Effector CD4-positive, alpha-beta T cell (primary cell): Measurements from ENCODE around the gene SLC7A6.
A peak's percentile ranks its signal among the peaks of the same experiment; 100 is the strongest.

Experiments used
- DNase-seq: peaks from one replicate; pipeline ENCODE4 v3.0.0-alpha.2; 2020

Gene SLC7A6

DNA sequence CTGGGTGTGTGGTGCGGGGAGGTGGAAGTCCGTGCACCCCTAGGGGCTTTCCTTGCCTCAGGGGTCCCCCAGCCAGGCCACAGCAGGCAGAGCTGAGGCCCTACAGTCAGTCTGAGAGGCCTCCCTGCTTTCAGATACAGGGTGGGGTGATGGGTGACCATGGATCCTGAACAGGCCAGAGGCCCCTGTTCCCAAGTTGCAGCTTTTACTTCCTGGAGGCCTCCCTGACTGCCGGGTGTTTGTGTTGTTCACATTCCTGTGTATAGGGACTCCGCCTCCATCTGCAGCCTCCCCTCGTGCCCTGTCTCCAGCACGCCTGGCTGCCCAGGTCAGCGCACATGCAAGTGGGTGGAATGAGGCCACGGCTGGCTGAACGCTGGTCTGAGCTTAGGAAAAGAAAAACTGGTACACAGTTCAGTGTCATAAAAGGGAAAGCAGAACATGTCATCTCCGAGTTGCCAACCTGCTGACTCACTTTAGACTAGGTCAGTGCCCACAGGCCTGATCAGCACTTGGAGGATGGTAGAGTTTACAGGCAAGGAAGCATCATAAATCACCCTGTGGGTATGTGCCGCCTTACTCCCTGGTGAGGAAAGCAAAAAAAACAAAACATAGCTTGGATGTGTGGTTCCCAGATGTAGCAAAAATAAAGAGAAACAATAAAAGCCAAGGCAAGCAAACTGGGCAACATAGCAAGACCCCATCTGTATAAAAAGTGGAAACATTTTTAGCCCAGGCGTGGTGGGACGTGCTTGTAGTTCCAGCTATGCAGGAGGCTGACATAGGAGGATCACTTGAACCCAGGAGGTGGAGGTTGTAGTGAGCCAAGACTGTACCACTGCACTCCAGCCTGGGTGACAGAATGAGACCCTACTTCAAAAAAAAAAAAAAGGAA lies 6.2 kb upstream of the SLC7A6 start:
- no peak for DNase-seq

DNA sequence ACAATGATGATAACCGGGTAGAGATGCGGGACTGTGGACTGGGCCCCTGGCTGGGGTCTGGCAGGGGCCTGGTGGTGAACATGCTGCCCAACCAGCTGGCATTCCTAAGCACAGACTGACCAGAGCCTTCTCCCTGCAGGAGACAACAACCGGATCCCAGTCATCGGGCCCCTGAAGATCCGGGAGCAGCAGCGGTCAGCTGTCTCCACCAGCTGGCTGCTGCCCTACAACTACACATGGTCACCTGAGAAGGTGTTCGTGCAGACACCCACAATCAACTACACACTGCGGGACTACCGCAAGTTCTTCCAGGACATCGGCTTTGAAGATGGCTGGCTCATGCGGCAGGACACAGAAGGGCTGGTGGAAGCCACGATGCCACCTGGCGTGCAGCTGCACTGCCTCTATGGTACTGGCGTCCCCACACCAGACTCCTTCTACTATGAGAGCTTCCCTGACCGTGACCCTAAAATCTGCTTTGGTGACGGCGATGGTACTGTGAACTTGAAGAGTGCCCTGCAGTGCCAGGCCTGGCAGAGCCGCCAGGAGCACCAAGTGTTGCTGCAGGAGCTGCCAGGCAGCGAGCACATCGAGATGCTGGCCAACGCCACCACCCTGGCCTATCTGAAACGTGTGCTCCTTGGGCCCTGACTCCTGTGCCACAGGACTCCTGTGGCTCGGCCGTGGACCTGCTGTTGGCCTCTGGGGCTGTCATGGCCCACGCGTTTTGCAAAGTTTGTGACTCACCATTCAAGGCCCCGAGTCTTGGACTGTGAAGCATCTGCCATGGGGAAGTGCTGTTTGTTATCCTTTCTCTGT lies 5.1 kb upstream of the SLC7A6 start:
- DNase-seq, result no peak

DNA sequence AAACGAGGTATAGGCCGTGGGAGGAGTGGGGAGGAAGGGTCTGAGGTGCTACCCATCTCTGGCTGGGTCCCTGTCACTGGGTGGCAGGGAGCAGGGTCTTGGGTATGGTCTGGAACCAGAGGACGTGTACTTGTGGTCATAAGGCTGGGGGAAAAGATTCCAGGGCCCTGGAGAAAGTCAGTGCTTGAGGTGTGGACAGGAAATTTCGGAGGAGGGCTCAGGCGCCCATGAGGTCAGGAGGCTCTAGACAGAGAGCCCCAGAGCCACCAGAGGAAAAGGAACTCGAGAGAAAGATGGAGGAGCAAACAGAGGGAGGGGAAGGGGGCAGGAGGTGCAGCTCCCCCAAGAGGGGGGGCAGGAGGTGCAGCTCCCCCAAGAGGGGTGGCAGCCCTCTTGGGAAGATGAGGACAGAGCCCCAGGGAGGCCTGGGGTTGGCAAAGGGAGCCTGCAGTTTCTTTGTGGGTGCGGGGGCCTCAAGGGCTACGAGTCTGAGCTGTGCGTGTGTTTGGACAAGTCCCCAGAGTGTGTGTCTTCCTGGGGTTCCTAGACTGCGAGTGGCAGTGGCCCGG lies 683 bp upstream of the SLC7A6 start:
- no peak for DNase-seq

DNA sequence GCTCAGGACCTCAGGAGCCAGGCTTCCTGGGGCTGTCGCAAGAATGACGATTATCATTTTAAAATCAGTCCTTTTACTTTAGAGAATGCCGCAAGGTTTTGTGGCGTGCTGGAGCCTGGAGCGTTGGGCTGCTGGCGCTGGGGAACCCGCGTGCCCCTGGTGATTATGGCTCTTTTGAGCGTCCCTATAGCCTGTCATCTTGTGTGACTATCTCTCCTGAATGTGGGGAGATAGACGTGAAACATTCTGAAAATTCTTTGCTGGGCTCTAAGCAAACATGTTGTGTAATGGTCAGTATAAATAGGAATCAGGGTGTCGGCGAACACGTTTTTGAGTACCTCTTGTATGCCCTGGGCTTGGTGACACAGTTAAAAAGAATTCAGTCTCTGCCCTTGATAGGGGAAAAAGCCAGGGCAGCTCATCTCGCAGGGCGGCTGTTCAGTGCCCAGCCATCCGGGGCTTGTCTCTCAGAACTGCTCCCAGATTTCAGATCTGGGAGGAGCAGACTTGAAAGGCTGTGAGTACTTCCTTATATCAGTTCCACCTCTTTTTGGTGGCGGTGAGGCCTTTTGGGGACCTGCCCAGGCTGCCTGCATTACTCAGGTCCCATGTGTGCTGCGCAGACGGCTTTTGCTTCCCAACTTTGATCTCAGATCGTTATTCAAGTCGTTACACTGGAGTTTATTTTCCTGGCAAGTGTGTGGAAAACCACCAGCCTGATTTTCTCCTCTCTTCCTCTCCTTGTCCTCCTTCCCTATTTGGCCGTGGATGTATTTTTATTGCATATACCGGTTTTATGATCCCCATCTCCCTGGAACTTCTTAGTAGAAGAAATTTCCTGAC lies 973 bp downstream of the SLC7A6 start:
- peak; percentile 52 for DNase-seq

DNA sequence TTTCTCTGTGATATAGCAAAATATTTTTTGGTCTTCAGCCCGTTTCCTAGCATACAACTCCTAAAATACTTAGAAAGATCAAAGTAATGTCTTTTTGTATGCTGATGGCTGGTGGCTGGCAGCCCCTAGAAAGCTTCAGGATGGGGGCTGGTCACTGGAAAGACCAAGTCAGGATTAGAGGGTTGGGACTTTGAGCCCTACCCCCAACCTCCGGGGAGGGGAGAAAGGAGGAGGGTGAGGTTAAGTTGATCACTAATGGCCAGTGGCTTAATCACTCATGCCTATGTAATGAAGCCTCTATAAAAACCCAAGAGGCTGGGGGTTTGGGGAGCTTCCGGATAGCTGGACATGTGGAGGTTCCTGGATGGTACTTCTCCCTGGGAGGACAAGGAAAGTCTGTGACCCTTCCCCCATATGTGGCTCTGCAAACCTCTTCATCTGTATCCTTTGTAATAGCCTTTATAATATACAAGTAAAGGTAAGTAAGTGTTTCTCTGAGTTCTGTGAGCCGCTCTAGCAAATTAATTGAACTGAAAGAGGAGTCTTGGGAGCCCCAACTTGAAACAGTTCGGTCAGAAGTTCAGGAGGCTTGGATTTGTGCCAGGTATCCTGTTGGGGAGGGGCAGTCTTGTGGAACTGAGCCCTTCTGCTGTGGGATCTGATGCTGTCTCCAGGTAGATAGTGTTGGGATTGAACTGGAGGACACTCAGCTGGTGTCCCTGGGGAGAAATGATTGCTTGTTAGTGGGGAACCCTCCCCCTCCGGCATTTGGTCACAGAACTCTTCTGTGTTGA lies 3.5 kb downstream of the SLC7A6 start:
- DNase-seq, result no peak

DNA sequence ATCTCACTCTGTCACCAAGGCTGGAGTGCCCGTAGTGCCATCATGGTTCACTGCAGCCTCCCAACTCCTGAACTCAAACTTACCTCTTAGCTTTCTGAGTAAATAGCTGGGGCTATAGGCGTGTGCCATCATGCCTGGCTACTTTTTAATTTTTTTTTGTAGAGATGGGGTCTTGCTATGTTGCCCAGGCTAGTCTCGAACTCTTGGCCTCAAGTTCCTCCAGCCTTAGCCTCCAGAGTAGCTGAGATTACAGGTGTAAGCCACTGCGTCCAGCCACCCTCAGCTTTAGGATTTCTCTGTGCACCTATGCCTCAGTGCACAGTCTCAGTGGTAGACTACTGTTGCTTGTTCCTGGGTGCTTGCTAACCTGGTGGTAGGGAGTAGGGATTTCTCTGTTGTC lies 5.5 kb downstream of the SLC7A6 start:
- no peak for DNase-seq

DNA sequence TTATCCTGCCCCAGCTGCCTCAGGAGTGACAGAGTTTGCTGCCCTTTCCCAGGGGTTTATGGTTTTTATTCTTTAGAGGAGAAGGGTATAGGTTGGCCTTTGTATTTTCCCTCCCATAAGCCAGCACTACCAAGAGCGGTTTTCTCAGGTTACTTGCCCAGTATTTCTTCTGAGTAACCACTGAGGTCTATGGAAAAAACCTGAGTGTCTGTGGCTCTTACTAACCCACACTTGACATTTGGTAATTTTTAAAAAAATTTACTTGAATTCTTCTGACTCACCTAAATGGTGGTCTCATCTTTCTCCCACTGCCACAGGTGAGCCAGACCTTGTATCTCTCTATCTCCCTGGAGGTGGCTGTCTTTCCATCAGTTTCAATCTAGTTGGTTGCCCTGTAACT lies 6.0 kb downstream of the SLC7A6 start:
- DNase-seq, result no peak

DNA sequence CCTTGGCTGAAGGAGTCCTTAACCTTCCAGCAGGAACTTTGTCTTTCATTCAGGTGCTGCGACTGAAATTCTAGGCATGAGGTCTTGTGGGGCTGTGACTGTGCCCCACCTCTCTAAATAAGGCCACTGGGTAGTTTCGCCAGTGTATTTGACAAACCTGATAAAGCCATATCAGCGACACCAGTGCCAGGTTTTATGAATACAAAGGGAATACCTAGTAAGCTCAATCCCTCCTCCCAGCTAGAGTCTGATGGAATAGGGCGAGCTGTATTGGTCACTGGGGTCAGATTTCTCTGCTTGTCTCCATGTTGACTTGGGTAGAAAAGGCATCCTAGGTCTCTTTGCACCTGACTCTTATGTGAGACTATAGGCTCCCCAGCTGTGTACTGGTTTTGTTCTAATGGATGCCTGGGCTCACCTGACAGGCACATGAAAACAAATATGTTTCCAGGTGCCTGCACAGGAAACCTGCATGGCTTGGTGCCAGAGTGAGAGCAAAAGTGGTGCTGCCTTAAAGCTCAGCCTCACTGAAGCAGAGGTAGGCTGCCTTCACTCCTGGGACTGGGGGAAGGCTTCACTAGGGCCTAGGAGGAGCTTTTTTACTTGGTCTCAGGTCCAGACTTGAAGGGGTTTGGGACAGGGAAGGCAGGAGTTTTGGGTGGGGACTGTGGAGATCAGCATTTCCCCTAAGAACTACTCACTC lies 8.3 kb downstream of the SLC7A6 start:
- peak; percentile 67 for DNase-seq

DNA sequence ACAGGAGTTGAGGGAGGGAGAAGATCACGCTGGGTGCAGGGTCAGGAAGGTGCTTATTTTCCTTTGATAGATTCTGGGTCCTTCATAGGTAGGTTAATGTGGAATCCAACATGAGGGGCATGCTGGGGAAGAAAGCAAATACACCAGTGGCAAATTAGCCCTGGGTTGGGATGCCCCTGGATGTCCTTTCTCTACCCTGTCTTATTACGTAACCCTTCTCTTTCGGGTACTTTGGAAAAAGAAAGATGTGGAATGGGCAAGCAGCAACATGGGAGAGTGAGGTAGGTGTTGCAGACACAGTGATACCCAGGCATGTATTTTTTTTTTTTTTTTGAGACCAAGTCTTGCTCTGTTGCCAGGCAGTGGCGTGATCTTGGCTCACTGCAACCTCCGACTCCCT lies 9.1 kb downstream of the SLC7A6 start:
- DNase-seq, result no peak

DNA sequence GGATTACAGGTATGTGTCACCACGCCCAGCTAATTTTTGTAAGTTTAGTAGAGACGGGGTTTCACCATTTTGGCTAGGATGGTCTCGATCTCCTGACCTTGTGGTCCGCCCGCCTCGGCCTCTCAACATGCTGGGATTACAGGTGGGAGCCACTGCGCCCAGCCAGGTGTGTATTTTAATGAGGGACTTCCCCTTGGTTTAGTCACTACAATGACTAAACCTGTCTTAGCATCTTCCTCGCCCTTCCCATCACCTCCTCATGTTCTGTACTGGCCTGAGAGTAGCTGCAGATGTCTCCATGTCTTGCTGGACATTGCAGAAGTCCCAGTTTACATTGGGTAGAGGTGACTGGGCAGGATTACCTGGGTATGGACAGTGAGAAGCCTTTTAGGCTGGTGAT lies 9.6 kb downstream of the SLC7A6 start:
- no peak for DNase-seq

DNA sequence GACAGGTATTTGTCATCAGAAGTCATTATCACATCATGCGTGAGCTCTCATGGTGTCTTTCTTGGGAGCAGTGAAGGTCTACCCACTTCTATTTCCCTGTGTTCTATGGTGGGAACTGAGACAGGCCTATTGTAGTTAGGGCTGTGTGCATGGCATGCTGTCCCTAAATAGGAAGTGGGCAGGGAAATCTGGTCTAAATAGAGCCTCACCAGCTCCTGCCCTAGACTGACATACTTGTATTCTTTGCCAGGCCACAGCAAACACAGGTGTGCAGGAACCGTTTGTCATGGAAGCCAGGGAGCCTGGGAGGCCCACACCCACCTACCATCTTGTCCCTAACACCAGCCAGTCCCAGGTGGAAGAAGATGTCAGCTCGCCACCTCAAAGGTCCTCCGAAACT lies 10.1 kb downstream of the SLC7A6 start:
- no peak for DNase-seq

DNA sequence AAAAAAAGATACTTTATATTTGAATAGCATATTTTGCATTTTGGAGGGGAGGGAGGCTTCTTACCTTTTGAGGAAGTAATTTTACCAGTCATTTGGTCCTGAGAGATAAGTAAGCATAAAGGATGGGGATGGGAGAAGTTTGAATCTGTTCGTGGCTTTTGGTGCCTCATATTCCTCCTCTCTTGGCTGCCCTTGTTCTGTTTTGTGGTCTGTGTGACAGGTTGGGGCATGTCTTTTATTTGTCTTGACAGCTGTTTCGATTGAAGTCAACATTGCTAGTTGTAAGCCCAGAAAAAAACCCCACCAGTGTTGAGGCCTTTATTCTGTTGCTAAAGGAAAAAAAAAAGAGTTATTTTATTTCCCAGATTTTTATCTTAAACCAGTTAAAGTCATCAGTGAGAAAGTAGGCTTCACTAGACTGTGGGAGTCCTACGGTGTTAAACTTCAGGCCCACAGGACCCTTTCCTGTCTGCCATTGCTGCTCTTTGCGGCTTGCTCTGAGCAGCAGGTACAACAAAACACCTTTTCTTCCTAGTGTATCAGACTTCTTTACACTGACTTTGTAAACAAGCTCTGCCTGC lies 11.4 kb downstream of the SLC7A6 start:
- DNase-seq, result peak; percentile 49

DNA sequence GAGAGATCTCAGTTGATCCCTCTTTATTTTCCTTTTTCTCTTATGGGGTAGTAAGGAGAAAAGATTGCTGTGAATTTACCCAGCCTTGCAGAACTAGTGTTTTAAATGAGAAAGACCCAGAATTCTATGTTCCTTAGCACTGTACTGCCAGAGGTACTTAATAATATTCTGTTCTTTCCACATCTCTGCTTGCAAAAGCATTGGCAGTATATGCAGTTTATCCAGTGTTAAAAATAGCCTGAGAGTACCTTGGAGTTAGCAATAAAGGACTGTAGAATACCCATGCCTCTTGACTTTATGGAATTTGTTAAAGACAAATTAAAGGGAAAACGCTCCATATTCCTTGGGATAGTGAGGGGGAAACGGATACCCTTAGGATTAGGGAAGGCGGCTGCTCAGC lies 11.9 kb downstream of the SLC7A6 start:
- no peak for DNase-seq

DNA sequence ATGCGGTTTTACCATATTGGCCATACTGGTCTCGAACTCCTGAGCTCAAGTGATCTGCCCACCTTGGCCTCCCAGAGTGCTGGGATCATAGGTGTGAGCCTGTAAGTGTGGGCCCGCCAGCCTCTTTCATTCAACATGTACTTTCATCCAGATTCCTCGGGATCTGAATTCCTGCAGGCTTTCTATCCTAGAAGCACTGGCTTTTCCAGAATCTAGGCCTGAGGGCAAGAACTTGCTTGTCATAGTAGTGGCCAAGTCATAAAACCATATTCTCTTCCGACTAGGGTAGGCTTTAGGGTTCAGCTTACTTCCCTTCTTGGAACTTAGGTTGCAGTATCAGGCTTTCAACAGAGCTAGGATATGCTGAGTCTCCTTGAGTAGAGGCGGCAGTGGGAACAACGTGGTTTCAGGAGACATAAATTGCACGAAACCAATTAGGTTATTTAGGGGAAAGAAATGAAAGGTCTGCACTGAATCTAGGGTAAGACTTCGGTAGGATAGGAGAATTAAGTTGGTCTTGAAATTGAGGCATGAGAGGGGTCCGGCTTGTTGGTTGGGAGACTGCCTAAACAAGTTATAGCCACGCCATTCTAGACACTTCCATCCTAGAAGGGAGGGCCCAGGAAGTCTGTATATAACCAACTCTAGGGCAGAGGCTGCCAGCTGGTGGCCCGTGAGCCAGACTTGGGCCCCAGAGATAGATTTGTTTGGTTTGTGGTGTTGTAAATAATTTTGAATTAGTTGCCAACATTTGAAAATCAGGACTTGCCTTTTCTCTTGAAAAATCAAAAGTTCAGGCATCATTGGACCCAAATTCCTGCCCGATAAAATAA lies 15.6 kb downstream of the SLC7A6 start:
- no peak for DNase-seq

DNA sequence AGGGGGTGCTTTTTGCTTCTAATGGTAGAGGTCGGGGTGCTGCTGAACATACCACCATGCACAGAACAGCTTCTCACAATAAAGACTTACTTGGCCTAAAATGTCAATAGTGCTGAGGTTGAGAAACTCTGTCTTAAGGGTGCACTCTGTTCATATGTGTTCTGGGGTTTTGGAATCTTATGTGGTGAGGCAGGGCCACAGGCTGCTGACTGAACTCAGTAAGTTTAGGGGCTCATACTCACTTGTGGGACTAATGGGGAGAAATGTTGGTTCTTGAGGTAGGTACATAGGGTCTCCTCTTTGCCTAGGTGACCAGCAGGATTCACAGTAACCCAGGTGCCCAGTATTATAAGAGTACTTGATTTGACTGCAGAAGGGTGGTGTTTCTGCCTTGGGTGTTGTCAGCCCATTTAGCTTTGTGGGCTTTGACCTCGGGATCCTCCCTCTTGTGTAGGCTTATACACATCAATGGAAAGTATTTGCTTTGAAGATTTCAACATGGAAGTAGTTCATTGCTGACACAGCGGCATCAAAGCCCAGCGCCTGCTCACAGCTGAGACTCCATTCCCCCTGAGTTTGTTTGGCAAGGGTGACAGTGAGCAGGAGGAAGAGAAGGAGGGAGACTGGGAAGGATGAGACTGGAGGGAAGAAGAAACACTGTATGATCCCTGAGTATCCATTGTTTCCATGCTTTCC lies 17.2 kb downstream of the SLC7A6 start:
- DNase-seq, result no peak

DNA sequence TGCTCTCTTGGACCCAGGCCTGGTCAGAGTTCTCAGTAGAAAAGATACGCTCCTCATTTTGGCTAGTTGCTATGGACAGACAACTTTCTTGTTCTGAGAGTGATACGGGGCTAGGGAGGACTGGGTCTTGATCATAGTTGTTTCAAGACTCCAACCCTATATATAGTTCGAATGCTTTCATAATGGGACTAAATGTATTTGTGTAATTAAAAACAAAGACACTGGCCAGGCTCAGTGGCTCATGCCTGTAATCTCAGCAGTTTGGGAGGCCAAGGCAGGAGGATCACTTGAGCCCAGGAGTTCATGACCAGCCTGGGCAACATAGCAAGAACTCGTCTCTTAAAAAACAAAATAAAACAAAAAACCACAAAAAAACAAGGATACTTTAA lies 17.7 kb downstream of the SLC7A6 start:
- no peak for DNase-seq

DNA sequence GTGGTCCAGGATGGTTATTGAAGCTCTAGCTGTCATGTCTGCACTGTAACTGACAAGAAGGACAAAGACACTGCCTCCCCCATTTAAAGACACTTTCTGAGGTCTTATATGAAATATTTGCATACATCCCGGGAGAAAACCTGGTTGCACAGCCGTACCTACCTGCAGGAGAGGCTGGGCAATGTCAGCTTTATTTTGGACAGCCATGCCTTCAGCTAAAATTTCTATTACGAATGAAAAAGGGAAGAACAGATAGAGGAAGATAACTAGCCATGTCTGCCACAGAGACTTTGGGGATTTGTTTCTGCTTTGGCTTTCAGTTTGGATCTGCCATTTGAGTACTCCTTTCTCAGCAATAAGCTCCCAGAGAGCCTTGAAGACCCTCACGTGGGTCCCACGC lies 19.0 kb downstream of the SLC7A6 start:
- no peak for DNase-seq

DNA sequence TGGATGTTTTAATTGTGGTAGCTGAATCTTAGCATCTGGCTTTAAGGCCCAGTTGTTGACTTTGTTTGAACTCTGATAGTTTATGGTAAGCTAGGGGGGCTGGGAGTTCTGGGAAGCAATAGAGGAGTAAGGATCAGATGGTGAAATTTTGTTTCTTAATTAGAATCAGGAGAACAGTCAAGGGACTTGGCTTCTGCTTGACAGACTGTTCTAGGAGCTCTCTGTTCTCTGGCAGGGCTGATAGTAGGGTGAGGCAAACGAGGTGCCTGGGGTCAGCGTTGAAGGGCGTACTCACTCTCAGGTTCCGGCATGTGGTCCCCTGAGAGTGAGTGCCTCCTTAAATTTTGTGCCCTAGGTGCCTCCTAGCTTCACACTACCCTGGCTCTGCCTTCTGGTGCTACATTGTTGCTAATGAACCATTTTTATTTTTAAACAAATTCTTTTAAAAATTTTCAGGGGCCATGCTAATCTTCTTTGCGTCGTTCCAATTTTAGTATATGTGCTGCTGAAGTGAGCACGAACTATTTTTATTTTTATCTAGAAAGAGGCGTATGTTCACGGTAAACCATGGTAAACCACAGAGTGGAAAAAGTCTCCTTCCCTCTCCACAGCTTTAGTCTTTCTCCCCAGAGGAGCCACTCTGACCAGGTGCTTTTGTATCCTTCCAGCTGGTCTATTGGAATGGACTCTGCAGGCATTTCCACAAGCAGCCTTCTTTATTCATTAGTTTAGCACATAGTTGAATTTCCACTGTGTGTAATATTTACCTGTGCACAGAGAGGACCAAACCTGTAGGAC lies 19.7 kb downstream of the SLC7A6 start:
- no peak for DNase-seq
